T-cell (primary cell): ENCODE data around the gene ENDOD1. TPM values are rescaled to one million over a fixed set of nuclear protein-coding genes. Genes with fewer than 3 reads are reported as not detected.

Source experiments
- ATAC-seq, 4 experiments: fragments of 200-7000 bp in 3 of 4; fragments of 150-1000 bp in 1 of 4; cut with Tn5 transposase; replicated peaks in 1 of 4; 1 replicate in 3 of 4; 2 replicates in 1 of 4; pipeline ENCODE4 v1.10.0; 2021; ENCODE audit warnings: moderate library complexity in 3 of 4, mild to moderate bottlenecking in 2 of 4, moderate number of reproducible peaks in 1 of 4
- CTCF ChIA-PET, 2 donors: fragments of 300-600 bp; sonication (Branson Sonifier 250); formaldehyde crosslinking; loops; one replicate each; lab custom pipeline; 2022; ENCODE audit warnings: antibody characterized with exemption in 2 of 2; lab: Charles Lee
- POLR2A ChIA-PET, 2 donors: fragments of 300-600 bp; sonication (Branson Sonifier 250); formaldehyde crosslinking; loops; one replicate each; lab custom pipeline; 2022; ENCODE audit warnings: antibody characterized with exemption in 2 of 2; lab: Charles Lee
- DNase-seq, 35 experiments: peaks; one replicate each; pipeline versions ENCODE4 v3.0.0 to v3.0.0-alpha.2; 2013 to 2023
- H3K27ac ChIP-seq: one replicate; pipeline ENCODE4 v1.5.1; 2013; ENCODE audit warnings: low read length
- H3K27me3 ChIP-seq, 2 experiments: replicated peaks in 1 of 2; 1 replicate in 1 of 2; 2 replicates in 1 of 2; pipeline versions ENCODE4 v1.6.1 to v1.7.0; 2013; ENCODE audit warnings: low read length in 1 of 2, mixed read lengths in 1 of 2; ENCODE audit not compliant: control insufficient read depth in 2 of 2, insufficient read depth in 2 of 2; ENCODE audit errors: extremely low read depth in 1 of 2
- H3K36me3 ChIP-seq, 2 donors: 1 replicate in 1 of 2; 2 replicates in 1 of 2; pipeline versions ENCODE4 v1.6.1 to v1.7.0; 2013; ENCODE audit warnings: low read length in 1 of 2; ENCODE audit not compliant: control insufficient read depth in 2 of 2, insufficient read depth in 1 of 2; ENCODE audit errors: extremely low read depth in 1 of 2
- H3K4me1 ChIP-seq, 2 experiments: 1 replicate in 1 of 2; 2 replicates in 1 of 2; pipeline versions ENCODE4 v1.6.1 to v1.7.0; 2013; ENCODE audit warnings: low read length in 2 of 2, mixed read lengths in 1 of 2; ENCODE audit not compliant: insufficient read depth in 2 of 2, control insufficient read depth in 1 of 2; ENCODE audit errors: extremely low read depth in 1 of 2
- H3K4me3 ChIP-seq, 2 donors: 1 replicate in 1 of 2; 2 replicates in 1 of 2; pipeline versions ENCODE4 v1.5.1 to v1.7.0; 2013; ENCODE audit warnings: mild to moderate bottlenecking in 2 of 2, low read length in 1 of 2, moderate library complexity in 1 of 2; ENCODE audit not compliant: control insufficient read depth in 1 of 2; ENCODE audit errors: extremely low read depth in 1 of 2
- H3K9me3 ChIP-seq: 2 replicates; pipeline ENCODE4 v1.7.0; 2013
- H3K27ac Mint-ChIP-seq, 2 donors: one replicate each; pipeline ENCODE4 v1.8.0; 2020 to 2021; ENCODE audit warnings: mild to moderate bottlenecking in 2 of 2, mixed read lengths in 2 of 2
- H3K27me3 Mint-ChIP-seq, 2 donors: one replicate each; pipeline ENCODE4 v1.8.0; 2021 to 2022; ENCODE audit warnings: mixed read lengths in 2 of 2
- H3K36me3 Mint-ChIP-seq: one replicate; pipeline ENCODE4 v1.8.0; 2021; ENCODE audit warnings: mixed read lengths
- H3K4me1 Mint-ChIP-seq, 3 donors: one replicate each; pipeline ENCODE4 v1.8.0; 2020 to 2022; ENCODE audit warnings: mixed read lengths in 3 of 3, mild to moderate bottlenecking in 1 of 3
- H3K4me3 Mint-ChIP-seq, 3 donors: one replicate each; pipeline ENCODE4 v1.8.0; 2020 to 2022; ENCODE audit warnings: mild to moderate bottlenecking in 3 of 3, mixed read lengths in 3 of 3, moderate library complexity in 3 of 3
- H3K9me3 Mint-ChIP-seq, 3 donors: one replicate each; pipeline ENCODE4 v1.8.0; 2020 to 2022; ENCODE audit warnings: mixed read lengths in 3 of 3
- WGBS: methylation state at CpG from one replicate; pipeline ENCODE4 v1.1.5; 2013; ENCODE audit warnings: missing lambda C conversion rate; ENCODE audit not compliant: insufficient coverage; 5-methylcytosine and 5-hydroxymethylcytosine counted together
- total RNA-seq, 35 experiments: library from RNA in 6 of 35; stranded (reverse) in 6 of 35; fragments of 120-200 nt in 1 of 35; gene quantifications; one replicate each; pipeline versions ENCODE4 v1.2.1 to v1.2.4 and lab custom pipeline; 2013 to 2026

Gene ENDOD1
- total RNA-seq, 5 donors from 2014 or later (not counting 1 experiment from before 2014, with no cell fraction given) = 7.4 to 13.1 (median 9.8) TPM

DNA sequence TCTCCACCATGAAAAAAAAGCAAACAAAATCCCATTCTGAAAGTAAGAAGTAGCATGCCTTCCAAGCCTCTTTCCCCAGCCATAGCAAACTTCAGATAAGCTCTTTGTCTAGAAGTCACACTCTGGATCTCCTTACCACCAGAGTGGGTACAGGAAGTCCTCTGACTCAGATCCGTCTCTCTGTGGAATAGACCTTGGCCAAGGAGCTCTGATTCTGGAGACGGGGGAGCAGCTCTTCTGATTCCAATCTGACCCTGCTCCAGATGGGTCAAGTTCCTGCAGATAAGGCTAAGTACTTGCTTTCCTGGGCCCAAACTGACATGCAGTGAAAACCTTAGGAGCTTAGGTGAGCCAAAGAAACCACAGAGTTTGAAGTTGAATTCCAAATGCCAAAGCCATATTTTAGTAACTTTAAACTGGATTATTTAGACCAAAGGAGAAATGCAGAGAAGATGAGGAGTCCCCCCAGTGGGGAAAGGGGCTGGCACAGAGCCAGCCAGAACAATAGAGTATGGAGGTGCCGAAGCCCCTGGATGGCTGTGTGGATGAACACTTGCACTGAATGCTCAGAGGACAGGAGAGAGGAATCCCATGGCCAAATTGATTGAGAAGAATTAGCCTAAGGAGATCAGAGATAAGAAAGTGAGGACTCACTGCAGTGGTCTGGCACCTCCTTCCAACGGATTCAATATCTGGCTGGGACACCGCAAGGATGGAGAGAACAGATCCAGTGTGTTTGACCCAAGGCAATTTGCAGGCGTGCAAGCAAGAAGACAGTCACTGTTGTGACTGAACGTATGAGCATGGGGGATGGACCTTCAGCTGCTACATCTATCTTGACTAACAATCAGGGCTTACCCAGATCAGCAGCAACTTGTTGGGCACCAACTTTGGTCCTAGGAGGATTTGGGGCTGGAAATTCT, 54.9 kb downstream of the ENDOD1 start:
- no peaks in the 10 kb centered on the region for H3K36me3 Mint-ChIP-seq
- DNase-seq = no peak
- Histone ChIP-seq H3K9me3 (no peaks in the 10 kb centered on the region), H3K4me3 (no peak overlapping the region), H3K36me3 (no peaks in the 10 kb centered on the region), H3K27me3 (peaks cover 0 to 12% of the 10 kb centered on the region in 2 experiments), H3K27ac (no peak overlapping the region), H3K4me1 (no peaks in the 10 kb centered on the region)
- POLR2A ChIA-PET = no interaction called here
- ATAC-seq = no peak
- H3K27ac Mint-ChIP-seq = no peak overlapping the region
- H3K4me3 Mint-ChIP-seq = no peak overlapping the region
- no peaks in the 10 kb centered on the region for H3K9me3 Mint-ChIP-seq
- 77% methylated on average over 5 of the region's 7 CpGs for WGBS
- peaks cover 0 to 5% (median 5%) of the 10 kb centered on the region in 3 donors for H3K4me1 Mint-ChIP-seq
- peaks cover 30 to 35% of the 10 kb centered on the region in 2 donors for H3K27me3 Mint-ChIP-seq
- CTCF ChIA-PET = interaction anchor here (0.6 to 1.7 kb wide), 2 partner anchors 8 to 561 kb away, joined by 3 to 4 read pairs; no protein-coding TSS in a partner anchor

DNA sequence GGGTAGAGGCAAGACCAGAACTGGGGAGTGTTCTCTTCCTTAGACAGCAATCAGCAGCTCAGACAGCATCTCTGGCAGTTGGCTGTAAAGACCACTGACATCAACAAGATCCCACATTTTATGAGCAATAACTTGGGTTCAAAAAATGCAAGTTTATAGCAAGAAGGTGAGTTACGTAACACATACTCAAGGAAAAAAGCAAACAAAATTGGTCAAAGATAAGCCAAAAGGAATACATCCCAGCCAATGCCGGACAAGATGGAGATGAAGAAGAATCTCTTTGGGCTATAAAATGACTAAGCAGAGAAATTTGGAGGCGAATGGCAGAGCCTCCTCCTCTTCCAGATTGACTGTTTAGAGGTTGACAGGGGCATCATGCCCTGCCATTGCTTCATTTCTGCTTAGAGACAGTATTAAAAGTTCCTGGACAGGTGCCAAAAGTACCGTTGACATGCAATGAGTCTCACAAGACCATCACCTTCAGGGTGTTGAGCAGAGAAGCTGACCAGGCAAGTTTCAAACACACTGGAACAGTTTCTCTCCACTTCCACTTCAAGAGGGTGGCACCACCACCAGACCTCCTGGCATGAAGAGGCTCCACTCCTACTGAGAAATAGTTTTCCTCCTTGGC, 55.9 kb downstream of the ENDOD1 start:
- Mint-ChIP-seq H3K4me3 (no peak overlapping the region), H3K36me3 (no peaks in the 10 kb centered on the region), H3K27ac (no peak overlapping the region), H3K4me1 (peaks cover 0 to 7% (median 6%) of the 10 kb centered on the region in 3 donors), H3K27me3 (peaks cover 30 to 35% of the 10 kb centered on the region in 2 donors), H3K9me3 (no peaks in the 10 kb centered on the region)
- H3K9me3 ChIP-seq = no peaks in the 10 kb centered on the region
- H3K36me3 ChIP-seq = no peaks in the 10 kb centered on the region
- no peak overlapping the region for H3K27ac ChIP-seq
- no peak for DNase-seq
- CTCF ChIA-PET = interaction anchor here in 1 of 2 donors (0.6 to 1.1 kb wide), 2 partner anchors 86 to 251 kb away, joined by 3 read pairs; no protein-coding TSS in a partner anchor
- 48% methylated on average over 2 of the region's 4 CpGs for WGBS
- no peak overlapping the region for H3K4me3 ChIP-seq
- POLR2A ChIA-PET = interaction anchor here in 1 of 2 donors (0.5 kb wide), 1 partner anchor 620 kb away, joined by 3 read pairs; no protein-coding TSS in a partner anchor
- peaks cover 0 to 6% of the 10 kb centered on the region in 2 experiments for H3K4me1 ChIP-seq
- ATAC-seq = no peak
- peaks cover 0 to 18% of the 10 kb centered on the region in 2 experiments for H3K27me3 ChIP-seq

DNA sequence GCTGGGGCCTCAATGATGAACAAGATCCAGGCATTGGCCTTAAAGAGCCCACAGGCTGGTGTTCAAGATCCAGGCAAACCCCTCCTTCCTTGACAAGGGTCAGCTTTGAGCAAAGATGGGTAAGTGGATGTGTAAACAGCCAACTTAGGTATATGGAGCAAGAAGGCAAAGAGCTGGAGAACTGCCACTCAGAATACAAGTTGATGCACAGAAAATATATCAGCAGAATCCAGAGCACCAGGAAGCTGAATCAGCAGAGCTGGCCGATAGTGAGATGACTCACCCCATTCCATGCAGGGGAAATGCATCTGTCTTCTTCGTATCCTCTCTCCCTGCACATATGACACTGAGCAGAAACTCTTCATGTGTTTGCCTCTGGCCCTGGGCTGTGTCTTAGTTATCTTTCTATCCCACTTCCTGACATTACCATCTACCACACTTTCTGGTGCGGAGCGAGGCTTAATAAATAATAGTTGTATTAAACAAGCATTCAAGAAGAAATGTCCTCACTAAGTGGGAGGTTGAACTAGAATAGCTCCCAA, 57.8 kb downstream of the ENDOD1 start:
- Mint-ChIP-seq H3K36me3 (no peaks in the 10 kb centered on the region), H3K27me3 (peaks cover 27 to 30% of the 10 kb centered on the region in 2 donors), H3K4me3 (no peak overlapping the region), H3K4me1 (peaks cover 11 to 18% (median 15%) of the 10 kb centered on the region in 3 donors), H3K27ac (no peak overlapping the region), H3K9me3 (no peaks in the 10 kb centered on the region)
- CTCF ChIA-PET = interaction anchor here (0.6 to 4.0 kb wide), 4 partner anchors 10 to 558 kb away, joined by 4 to 15 read pairs (median 6); no protein-coding TSS in a partner anchor
- H3K4me1 ChIP-seq = peaks cover 2 to 24% of the 10 kb centered on the region in 2 experiments
- H3K27ac ChIP-seq = no peak overlapping the region
- WGBS = 0% methylated on average over 2 of the region's 4 CpGs
- DNase-seq = no peak
- no peaks in the 10 kb centered on the region for H3K36me3 ChIP-seq
- POLR2A ChIA-PET = no interaction called here
- H3K27me3 ChIP-seq = peaks cover 0 to 22% of the 10 kb centered on the region in 2 experiments
- no peak for ATAC-seq
- H3K4me3 ChIP-seq = no peak overlapping the region
- H3K9me3 ChIP-seq = no peaks in the 10 kb centered on the region

DNA sequence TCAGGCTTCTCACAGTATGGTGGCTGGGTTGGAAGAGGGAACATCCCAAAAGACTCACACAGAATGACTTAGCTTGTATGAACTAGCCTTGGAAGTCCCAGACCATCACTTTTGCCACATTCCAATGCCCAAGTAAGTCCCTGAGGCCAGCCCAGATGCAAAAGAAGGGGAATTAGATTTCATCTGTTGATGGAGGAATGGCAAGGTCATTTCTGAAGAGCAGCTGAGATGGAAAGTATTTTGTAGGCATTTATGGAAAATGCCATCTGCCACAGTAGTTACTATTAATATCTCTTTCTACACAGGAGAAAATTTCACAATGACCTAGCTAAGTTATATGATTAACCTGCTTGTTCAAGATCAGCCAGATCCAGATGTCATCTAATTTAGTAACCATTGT, 58.8 kb downstream of the ENDOD1 start:
- no peak for ATAC-seq
- POLR2A ChIA-PET = interaction anchor here in 1 of 2 donors (0.6 kb wide), 1 partner anchor 50 kb away, joined by 5 read pairs; no protein-coding TSS in a partner anchor
- Mint-ChIP-seq H3K27ac (no peak overlapping the region), H3K4me1 (peaks cover 21 to 27% (median 22%) of the 10 kb centered on the region in 3 donors), H3K36me3 (no peaks in the 10 kb centered on the region), H3K27me3 (peaks cover 26 to 28% of the 10 kb centered on the region in 2 donors), H3K4me3 (no peak overlapping the region), H3K9me3 (no peaks in the 10 kb centered on the region)
- Histone ChIP-seq H3K27me3 (peaks cover 0 to 21% of the 10 kb centered on the region in 2 experiments), H3K36me3 (no peaks in the 10 kb centered on the region), H3K4me1 (peaks cover 4 to 31% of the 10 kb centered on the region in 2 experiments), H3K9me3 (no peaks in the 10 kb centered on the region), H3K27ac (no peak overlapping the region), H3K4me3 (no peak overlapping the region)
- CTCF ChIA-PET = interaction anchor here (0.6 to 4.0 kb wide), 5 partner anchors 11 to 557 kb away, joined by 3 to 15 read pairs (median 4); no protein-coding TSS in a partner anchor
- DNase-seq = no peak

DNA sequence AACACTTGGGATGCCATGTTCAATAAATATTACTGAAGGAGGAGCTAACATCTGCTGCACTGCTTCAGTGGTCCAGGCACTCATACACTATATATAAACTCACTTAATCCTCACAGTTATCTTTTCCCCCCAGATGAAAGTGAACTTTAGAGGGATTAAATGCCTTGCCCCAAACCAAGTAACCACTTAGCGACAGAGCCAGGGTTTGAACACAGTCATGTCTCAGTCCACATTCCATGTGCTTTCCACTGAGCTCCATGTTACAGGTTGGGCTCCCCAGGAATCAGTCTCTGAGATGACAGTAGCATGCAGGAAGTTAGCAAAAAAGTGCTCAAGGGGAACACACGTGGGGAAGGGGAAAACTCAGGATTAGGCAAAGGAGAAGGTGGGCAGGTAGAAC, 59.3 kb downstream of the ENDOD1 start:
- H3K4me1 Mint-ChIP-seq = peaks cover 26 to 33% (median 27%) of the 10 kb centered on the region in 3 donors
- no peak for ATAC-seq
- Histone ChIP-seq H3K9me3 (no peaks in the 10 kb centered on the region), H3K4me1 (peaks cover 8 to 36% of the 10 kb centered on the region in 2 experiments), H3K27ac (no peak overlapping the region), H3K36me3 (no peaks in the 10 kb centered on the region), H3K4me3 (no peak overlapping the region), H3K27me3 (peaks cover 0 to 17% of the 10 kb centered on the region in 2 experiments)
- CTCF ChIA-PET = interaction anchor here (0.6 to 4.0 kb wide), 4 partner anchors 22 to 615 kb away, joined by 3 to 15 read pairs (median 6); no protein-coding TSS in a partner anchor
- peaks cover 22 to 24% of the 10 kb centered on the region in 2 donors for H3K27me3 Mint-ChIP-seq
- H3K9me3 Mint-ChIP-seq = no peaks in the 10 kb centered on the region
- WGBS = 65% methylated on average over 2 of the region's 2 CpGs
- no peak for DNase-seq
- H3K4me3 Mint-ChIP-seq = peak overlapping the region in 1 of 3 donors; percentile 10
- H3K27ac Mint-ChIP-seq = no peak overlapping the region
- POLR2A ChIA-PET = interaction anchor here in 1 of 2 donors (0.6 kb wide), 1 partner anchor 49 kb away, joined by 5 read pairs; no protein-coding TSS in a partner anchor
- no peaks in the 10 kb centered on the region for H3K36me3 Mint-ChIP-seq
